Activated T-helper 17 cell treated with anti-CD3 and anti-CD28 coated beads, Interleukin-2, amount 50 U/mL, for 72 hours (primary cell): ENCODE measurements around the gene GSN. TPM values are rescaled to one million over a fixed set of nuclear protein-coding genes. Genes with fewer than 3 reads are reported as not detected.

Experiments
- ATAC-seq: fragments of 150-1000 bp; cut with Tn5 transposase; replicated peaks from 2 replicates; pipeline ENCODE4 v1.10.0; 2021; ENCODE audit warnings: mild to moderate bottlenecking, moderate library complexity
- H3K27ac Mint-ChIP-seq: one replicate; pipeline ENCODE4 v1.8.0; 2022; ENCODE audit warnings: mixed read lengths
- H3K27me3 Mint-ChIP-seq: one replicate; pipeline ENCODE4 v1.8.0; 2022; ENCODE audit warnings: mixed read lengths
- H3K36me3 Mint-ChIP-seq: one replicate; pipeline ENCODE4 v1.8.0; 2022; ENCODE audit warnings: low read depth, mild to moderate bottlenecking, mixed read lengths
- H3K4me1 Mint-ChIP-seq: one replicate; pipeline ENCODE4 v1.8.0; 2022; ENCODE audit warnings: mixed read lengths
- H3K4me3 Mint-ChIP-seq: one replicate; pipeline ENCODE4 v1.8.0; 2022; ENCODE audit warnings: mild to moderate bottlenecking, mixed read lengths
- H3K9me3 Mint-ChIP-seq: one replicate; pipeline ENCODE4 v1.8.0; 2022; ENCODE audit warnings: mixed read lengths
- total RNA-seq, 2 donors: library from RNA; stranded (reverse); gene quantifications; one replicate each; pipeline ENCODE4 v1.2.3, GENCODE V29; 2022

GSN gene
- total RNA-seq, 2 donors from 2014 or later = 5.1 to 5.6 TPM

DNA sequence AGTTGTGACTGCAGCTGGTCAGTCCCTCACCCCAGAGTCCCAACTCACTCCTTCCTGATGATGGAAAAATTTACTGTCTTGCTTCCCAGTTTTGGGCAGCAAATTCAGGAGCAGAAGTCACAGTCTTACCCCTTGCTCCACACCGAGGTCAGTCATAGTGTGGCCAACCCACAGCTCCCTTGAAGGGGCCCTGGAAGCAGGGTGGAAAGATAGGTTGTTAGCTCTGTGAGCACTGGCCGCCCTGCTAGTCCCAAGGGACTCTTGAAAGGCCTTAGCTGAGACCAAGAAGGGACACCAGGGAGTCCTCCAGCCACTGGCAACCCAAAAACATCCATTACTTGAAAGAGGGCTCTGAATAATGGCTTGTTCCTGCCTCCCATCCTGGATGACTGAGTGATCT, 40.0 kb downstream of the GSN start:
- Mint-ChIP-seq H3K27ac (no peak overlapping the region), H3K36me3 (no peaks in the 10 kb centered on the region), H3K4me3 (no peak overlapping the region), H3K9me3 (no peaks in the 10 kb centered on the region), H3K4me1 (no peaks in the 10 kb centered on the region), H3K27me3 (no peaks in the 10 kb centered on the region)
- no peak for ATAC-seq

GRCh38 chr9:121308765-121309164, 40.8 kb downstream of the GSN start:
- H3K27ac Mint-ChIP-seq = no peak overlapping the region
- ATAC-seq = no peak
- no peak overlapping the region for H3K4me3 Mint-ChIP-seq
- no peaks in the 10 kb centered on the region for H3K9me3 Mint-ChIP-seq
- H3K27me3 Mint-ChIP-seq = no peaks in the 10 kb centered on the region
- no peaks in the 10 kb centered on the region for H3K36me3 Mint-ChIP-seq
- H3K4me1 Mint-ChIP-seq = no peaks in the 10 kb centered on the region

GRCh38 chr9:121309171-121309570, 41.2 kb downstream of the GSN start:
- H3K9me3 Mint-ChIP-seq = no peaks in the 10 kb centered on the region
- H3K27ac Mint-ChIP-seq = no peak overlapping the region
- no peak overlapping the region for H3K4me3 Mint-ChIP-seq
- no peaks in the 10 kb centered on the region for H3K4me1 Mint-ChIP-seq
- H3K36me3 Mint-ChIP-seq = no peaks in the 10 kb centered on the region
- H3K27me3 Mint-ChIP-seq = no peaks in the 10 kb centered on the region
- no peak for ATAC-seq

DNA sequence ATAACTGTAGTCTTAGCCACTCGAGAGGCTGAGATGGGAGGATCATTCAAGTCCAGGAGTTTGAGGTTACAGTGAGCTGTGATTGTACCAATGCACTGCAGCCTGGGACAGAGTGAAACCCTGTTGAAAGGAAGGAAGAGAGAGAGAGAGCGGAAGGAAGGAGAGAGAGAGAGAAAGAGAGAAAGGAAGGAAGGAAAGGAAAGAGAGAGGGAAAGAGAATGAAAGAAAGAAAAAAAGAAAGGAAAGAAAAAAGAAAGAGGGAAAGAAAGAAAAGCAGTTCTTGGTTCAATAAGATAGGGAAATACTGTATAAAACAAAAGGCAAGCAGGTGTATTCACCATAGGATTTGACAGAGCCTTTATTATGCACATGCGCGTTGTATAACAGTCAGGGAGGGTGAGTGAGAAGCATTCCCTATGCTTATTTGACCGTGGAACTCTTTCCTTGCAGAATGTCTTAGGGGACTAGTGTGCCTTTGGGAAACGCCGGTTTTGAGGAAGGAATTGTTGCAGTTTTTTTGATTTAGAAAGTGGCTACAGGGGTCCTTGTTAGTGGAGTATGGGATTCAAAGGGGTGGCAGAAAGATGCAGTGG, 42.0 kb downstream of the GSN start:
- no peak overlapping the region for H3K4me3 Mint-ChIP-seq
- H3K27me3 Mint-ChIP-seq = no peaks in the 10 kb centered on the region
- H3K27ac Mint-ChIP-seq = no peak overlapping the region
- H3K36me3 Mint-ChIP-seq = no peaks in the 10 kb centered on the region
- no peak for ATAC-seq
- H3K9me3 Mint-ChIP-seq = no peaks in the 10 kb centered on the region
- H3K4me1 Mint-ChIP-seq = no peaks in the 10 kb centered on the region

DNA sequence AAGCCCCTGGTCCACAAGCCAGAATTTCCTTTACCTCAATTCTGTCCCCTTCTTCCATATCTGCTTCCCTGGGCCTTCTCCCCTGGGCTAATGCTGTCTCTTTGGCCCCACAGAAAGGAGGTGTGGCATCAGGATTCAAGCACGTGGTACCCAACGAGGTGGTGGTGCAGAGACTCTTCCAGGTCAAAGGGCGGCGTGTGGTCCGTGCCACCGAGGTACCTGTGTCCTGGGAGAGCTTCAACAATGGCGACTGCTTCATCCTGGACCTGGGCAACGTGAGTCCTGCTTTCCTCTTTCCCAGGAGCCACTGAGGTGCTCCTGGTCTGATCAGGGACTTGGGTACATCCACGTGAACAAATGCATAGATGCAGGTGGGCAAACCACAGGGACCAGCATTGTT, 42.6 kb downstream of the GSN start:
- H3K4me3 Mint-ChIP-seq = no peak overlapping the region
- H3K27ac Mint-ChIP-seq = no peak overlapping the region
- no peaks in the 10 kb centered on the region for H3K9me3 Mint-ChIP-seq

GRCh38 chr9:121312169-121312568, 44.2 kb downstream of the GSN start:
- ATAC-seq = no peak
- H3K36me3 Mint-ChIP-seq = no peaks in the 10 kb centered on the region

More for the DNA sequence above, 42.6 kb downstream of the GSN start:
- Mint-ChIP-seq H3K36me3 (no peaks in the 10 kb centered on the region), H3K27me3 (no peaks in the 10 kb centered on the region), H3K4me1 (no peaks in the 10 kb centered on the region)
- no peak for ATAC-seq

DNA sequence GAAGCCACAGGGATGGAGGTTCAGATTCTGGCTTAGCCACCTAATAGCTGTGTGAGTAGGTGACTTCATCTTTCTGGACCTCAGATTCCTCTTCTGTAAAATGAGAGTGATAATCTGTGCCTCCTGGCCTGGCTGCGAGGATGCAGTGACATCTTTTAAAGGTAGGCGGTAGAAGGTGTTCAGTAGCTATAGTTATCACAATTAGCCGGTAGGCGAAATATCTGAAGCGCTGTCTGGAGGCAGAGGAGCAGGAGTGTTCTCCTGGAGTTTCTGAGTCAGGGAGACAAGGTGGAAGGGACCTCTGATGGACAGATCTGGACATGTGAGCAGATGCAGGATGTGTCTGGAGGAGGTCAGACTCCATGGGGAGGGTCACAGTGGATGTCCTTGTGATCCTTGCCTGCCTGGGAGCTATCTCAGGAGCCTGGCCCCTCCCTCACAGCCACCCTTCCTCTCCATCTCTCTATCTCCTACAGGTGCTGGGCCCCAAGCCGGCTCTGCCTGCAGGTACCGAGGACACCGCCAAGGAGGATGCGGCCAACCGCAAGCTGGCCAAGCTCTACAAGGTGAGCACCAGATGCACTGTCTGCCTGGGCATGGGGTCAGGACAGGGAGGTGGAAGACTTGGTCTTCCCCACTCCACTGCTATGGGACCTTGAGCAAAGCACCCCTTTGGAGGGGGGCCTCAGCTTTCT, 45.6 kb downstream of the GSN start:
- Mint-ChIP-seq H3K4me3 (no peak overlapping the region), H3K9me3 (no peaks in the 10 kb centered on the region), H3K36me3 (no peaks in the 10 kb centered on the region), H3K4me1 (no peaks in the 10 kb centered on the region), H3K27me3 (no peaks in the 10 kb centered on the region), H3K27ac (no peak overlapping the region)
- ATAC-seq = no peak

More at GRCh38 chr9:121312169-121312568, 44.2 kb downstream of the GSN start:
- no peak overlapping the region for H3K27ac Mint-ChIP-seq
- no peak overlapping the region for H3K4me3 Mint-ChIP-seq
- no peaks in the 10 kb centered on the region for H3K9me3 Mint-ChIP-seq
- H3K4me1 Mint-ChIP-seq = no peaks in the 10 kb centered on the region
- H3K27me3 Mint-ChIP-seq = no peaks in the 10 kb centered on the region

DNA sequence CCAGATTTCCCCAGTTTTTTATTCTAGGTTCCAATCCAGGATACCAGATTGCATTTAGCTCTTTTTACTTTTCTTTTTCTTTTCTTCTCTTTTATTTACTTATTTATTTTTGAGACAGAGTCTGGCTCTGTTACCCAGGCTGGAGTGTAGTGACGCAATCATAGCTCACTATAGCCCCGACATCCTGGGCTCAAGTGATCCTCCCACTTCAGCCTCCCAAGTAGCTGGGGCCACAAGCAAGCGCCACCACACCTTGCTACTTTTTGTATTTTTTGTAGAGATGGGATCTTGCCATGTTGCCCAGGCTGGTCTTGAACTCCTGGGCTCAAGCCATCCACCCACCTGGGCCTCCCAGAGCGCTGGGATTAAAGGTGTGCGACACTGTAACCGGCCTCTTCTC, 48.4 kb downstream of the GSN start:
- Mint-ChIP-seq H3K36me3 (no peaks in the 10 kb centered on the region), H3K4me3 (no peak overlapping the region), H3K9me3 (no peaks in the 10 kb centered on the region), H3K27me3 (no peaks in the 10 kb centered on the region), H3K4me1 (no peaks in the 10 kb centered on the region), H3K27ac (no peak overlapping the region)
- ATAC-seq = no peak

- Mint-ChIP-seq H3K27me3 (no peaks in the 10 kb centered on the region), H3K4me1 (no peaks in the 10 kb centered on the region), H3K36me3 (no peaks in the 10 kb centered on the region), H3K4me3 (no peak overlapping the region), H3K27ac (peak overlapping the region; percentile 20), H3K9me3 (no peaks in the 10 kb centered on the region)
- no peak for ATAC-seq
Measured at GRCh38 chr9:121316852-121317373, 49.0 kb downstream of the GSN start.

DNA sequence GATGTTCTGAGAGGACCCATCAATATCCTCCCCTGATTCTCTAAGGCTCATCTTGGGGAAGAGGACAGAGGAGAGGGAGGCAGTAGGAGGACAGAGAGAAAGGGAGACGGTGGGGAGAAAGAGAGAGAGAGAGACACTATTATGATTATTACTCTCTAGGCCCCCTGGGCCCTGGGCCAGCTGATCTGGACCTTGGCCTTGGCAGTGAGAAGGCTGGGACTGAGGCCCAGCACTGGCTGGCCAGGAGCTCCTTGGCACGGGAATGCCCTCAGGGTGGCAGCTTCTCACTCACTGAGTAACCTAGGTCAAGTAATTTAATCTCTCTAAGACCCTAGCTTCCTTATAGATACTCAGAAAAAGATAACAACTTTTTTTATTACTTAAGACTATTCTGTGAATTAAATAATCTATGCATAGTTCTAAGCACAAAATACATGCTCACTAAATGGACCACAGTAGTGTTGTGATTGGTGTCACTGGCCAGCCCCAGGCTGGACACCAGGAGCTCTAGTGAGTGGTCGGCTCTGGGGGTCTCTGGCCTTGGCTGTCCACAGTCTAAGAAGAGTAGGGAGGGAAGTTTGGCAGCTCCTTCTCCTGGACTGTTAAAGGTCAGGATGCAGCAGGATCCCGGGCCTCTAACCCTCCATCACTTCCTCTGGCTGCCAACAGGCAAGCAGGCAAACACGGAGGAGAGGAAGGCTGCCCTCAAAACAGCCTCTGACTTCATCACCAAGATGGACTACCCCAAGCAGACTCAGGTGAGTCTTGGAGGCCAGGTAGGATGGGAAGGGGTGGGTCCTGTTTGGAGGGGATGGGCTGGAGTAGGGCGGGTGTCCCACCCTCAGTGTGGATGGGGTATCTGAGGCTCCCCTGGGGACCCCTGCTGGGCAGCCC, 50.0 kb downstream of the GSN start:
- no peak for ATAC-seq
- Mint-ChIP-seq H3K36me3 (no peaks in the 10 kb centered on the region), H3K4me1 (no peaks in the 10 kb centered on the region), H3K27me3 (no peaks in the 10 kb centered on the region), H3K9me3 (no peaks in the 10 kb centered on the region), H3K4me3 (no peak overlapping the region), H3K27ac (peak overlapping the region; percentile 20)

DNA sequence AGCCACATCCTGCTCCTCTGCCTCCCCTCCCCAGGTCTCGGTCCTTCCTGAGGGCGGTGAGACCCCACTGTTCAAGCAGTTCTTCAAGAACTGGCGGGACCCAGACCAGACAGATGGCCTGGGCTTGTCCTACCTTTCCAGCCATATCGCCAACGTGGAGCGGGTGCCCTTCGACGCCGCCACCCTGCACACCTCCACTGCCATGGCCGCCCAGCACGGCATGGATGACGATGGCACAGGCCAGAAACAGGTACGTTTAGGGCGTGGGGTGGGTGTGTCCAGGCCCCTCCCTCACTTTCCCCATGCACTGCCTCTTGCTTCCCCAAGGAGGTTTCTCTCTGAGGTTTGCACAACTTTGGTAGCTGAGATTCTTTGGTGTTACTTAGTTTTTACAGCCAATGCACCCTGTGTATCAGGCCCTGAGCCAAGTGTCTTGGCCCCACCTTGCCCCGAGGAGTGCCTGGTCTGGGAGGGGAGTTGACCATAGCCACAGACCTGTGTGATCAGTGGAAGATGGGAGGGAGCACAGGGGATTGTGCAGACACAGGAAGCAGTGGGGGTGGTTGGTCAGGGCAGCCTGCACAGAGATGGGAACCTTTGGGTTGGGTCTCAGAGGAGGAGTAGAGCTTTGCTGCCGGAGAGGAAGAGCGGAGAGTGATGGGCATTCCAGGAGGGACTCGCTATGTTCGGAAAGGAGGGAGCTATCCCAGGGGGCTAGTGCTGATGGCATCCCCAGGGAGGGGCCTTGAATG, 50.8 kb downstream of the GSN start:
- Mint-ChIP-seq H3K27ac (no peak overlapping the region), H3K4me3 (no peak overlapping the region), H3K27me3 (no peaks in the 10 kb centered on the region), H3K36me3 (no peaks in the 10 kb centered on the region), H3K9me3 (no peaks in the 10 kb centered on the region), H3K4me1 (no peaks in the 10 kb centered on the region)
- no peak for ATAC-seq

DNA sequence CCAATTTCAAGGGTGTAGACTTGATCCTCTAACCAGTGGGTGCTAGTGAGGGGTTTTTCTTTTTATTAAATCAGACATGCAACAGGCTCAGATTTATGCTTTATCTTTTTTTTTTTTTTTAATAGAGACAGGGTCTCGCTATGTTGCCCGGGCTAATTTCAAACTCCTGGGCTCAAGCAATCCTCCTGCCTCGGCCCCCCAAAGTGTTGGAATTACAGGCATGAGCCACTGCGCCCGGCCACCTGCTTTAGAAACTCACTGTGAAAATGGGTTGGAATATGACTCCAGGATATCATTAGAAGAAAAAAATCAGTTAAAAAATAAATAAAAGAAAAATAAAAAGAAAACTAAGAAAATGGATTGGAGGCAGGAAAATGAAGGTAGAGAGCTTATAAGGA, 51.4 kb downstream of the GSN start:
- H3K27ac Mint-ChIP-seq = no peak overlapping the region
- H3K4me3 Mint-ChIP-seq = no peak overlapping the region
- no peak for ATAC-seq
- no peaks in the 10 kb centered on the region for H3K27me3 Mint-ChIP-seq
- H3K36me3 Mint-ChIP-seq = no peaks in the 10 kb centered on the region
- no peaks in the 10 kb centered on the region for H3K9me3 Mint-ChIP-seq
- no peaks in the 10 kb centered on the region for H3K4me1 Mint-ChIP-seq

GRCh38 chr9:121321016-121321503, 53.1 kb downstream of the GSN start:
- peak overlapping the region; percentile 36 for H3K27ac Mint-ChIP-seq
- no peaks in the 10 kb centered on the region for H3K9me3 Mint-ChIP-seq
- no peak for ATAC-seq
- H3K4me3 Mint-ChIP-seq = no peak overlapping the region
- H3K36me3 Mint-ChIP-seq = no peaks in the 10 kb centered on the region
- no peaks in the 10 kb centered on the region for H3K4me1 Mint-ChIP-seq
- H3K27me3 Mint-ChIP-seq = no peaks in the 10 kb centered on the region
